Measurements from ENCODE around the gene WNT11. TPM values are rescaled to one million over a fixed set of nuclear protein-coding genes. Genes with fewer than 3 reads are reported as not detected.

WNT11 gene
- total RNA-seq, 1 experiment from 2014 or later, result 29.0 TPM

- H3K9me3 ChIP-seq, result no peaks in the 10 kb centered on the region
- no peak overlapping the region for H3K4me3 ChIP-seq (ENCODE audit: low read depth, low read length)
- no peak overlapping the region for H3K4me3 Mint-ChIP-seq (ENCODE audit: unreplicated experiment)
- no peaks in the 10 kb centered on the region for H3K27me3 Mint-ChIP-seq (ENCODE audit: insufficient read depth, unreplicated experiment)
- no peak for DNase-seq
- no peak for TF ChIP-seq CTCF (IDR thresholded peaks at IDR 0.05; ENCODE audit: insufficient read depth in 1 of 2, low read depth in 1 of 2, low read length in 1 of 2, severe bottlenecking in 1 of 2, unreplicated experiment in 1 of 2)
- CTCF ChIA-PET, result no interaction called here
- no peaks in the 10 kb centered on the region for H3K9me3 Mint-ChIP-seq (ENCODE audit: unreplicated experiment)
- no peak overlapping the region for H3K27ac Mint-ChIP-seq (ENCODE audit: unreplicated experiment)
- no peaks in the 10 kb centered on the region for H3K36me3 Mint-ChIP-seq (ENCODE audit: insufficient read depth, unreplicated experiment)
- H3K36me3 ChIP-seq (ENCODE audit: control insufficient read depth, insufficient read depth, low read length), result no peaks in the 10 kb centered on the region
- POLR2A ChIA-PET, result no interaction called here
- H3K4me1 ChIP-seq, result no peaks in the 10 kb centered on the region
- BruUV-seq (replicated peaks), result no TSS peak
- H3K4me1 Mint-ChIP-seq (ENCODE audit: low read depth, unreplicated experiment), result no peaks in the 10 kb centered on the region
- H3K27me3 ChIP-seq (replicated peaks; ENCODE audit: control insufficient read depth, insufficient read depth, low read length), result no peaks in the 10 kb centered on the region
- intact Hi-C loops (cut with micrococcal nuclease; ENCODE audit: unreplicated experiment), result no loop called here
These were observed 29.8 kb downstream of the WNT11 start for GRCh38 chr11:76176463-76176862.

GRCh38 chr11:76175783-76176182 lies 30.5 kb downstream of the WNT11 start:
- Mint-ChIP-seq H3K27me3 (ENCODE audit: insufficient read depth, unreplicated experiment) (no peaks in the 10 kb centered on the region), H3K9me3 (ENCODE audit: unreplicated experiment) (no peaks in the 10 kb centered on the region), H3K36me3 (ENCODE audit: insufficient read depth, unreplicated experiment) (no peaks in the 10 kb centered on the region), H3K27ac (ENCODE audit: unreplicated experiment) (no peak overlapping the region), H3K4me3 (ENCODE audit: unreplicated experiment) (no peak overlapping the region), H3K4me1 (ENCODE audit: low read depth, unreplicated experiment) (no peaks in the 10 kb centered on the region)
- BruUV-seq (replicated peaks), result no TSS peak
- Histone ChIP-seq H3K36me3 (ENCODE audit: control insufficient read depth, insufficient read depth, low read length) (no peaks in the 10 kb centered on the region), H3K9me3 (no peaks in the 10 kb centered on the region), H3K27me3 (replicated peaks; ENCODE audit: control insufficient read depth, insufficient read depth, low read length) (no peaks in the 10 kb centered on the region), H3K4me1 (no peaks in the 10 kb centered on the region), H3K4me3 (ENCODE audit: low read depth, low read length) (no peak overlapping the region)
- ChIA-PET POLR2A (no interaction called here), CTCF (no interaction called here)
- no peak for DNase-seq
- TF ChIP-seq CTCF (IDR thresholded peaks at IDR 0.05; ENCODE audit: insufficient read depth in 1 of 2, low read depth in 1 of 2, low read length in 1 of 2, severe bottlenecking in 1 of 2, unreplicated experiment in 1 of 2), result no peak
- intact Hi-C loops (cut with micrococcal nuclease; ENCODE audit: unreplicated experiment), result no loop called here

- Mint-ChIP-seq H3K36me3 (ENCODE audit: insufficient read depth, unreplicated experiment) (peaks cover 3% of the 10 kb centered on the region), H3K27ac (ENCODE audit: unreplicated experiment) (no peak overlapping the region), H3K4me1 (ENCODE audit: low read depth, unreplicated experiment) (no peaks in the 10 kb centered on the region), H3K27me3 (ENCODE audit: insufficient read depth, unreplicated experiment) (no peaks in the 10 kb centered on the region), H3K4me3 (ENCODE audit: unreplicated experiment) (no peak overlapping the region), H3K9me3 (ENCODE audit: unreplicated experiment) (no peaks in the 10 kb centered on the region)
- POLR2A ChIA-PET, result no interaction called here
- DNase-seq, result no peak
- Histone ChIP-seq H3K9me3 (no peaks in the 10 kb centered on the region), H3K4me1 (no peaks in the 10 kb centered on the region), H3K27me3 (replicated peaks; ENCODE audit: control insufficient read depth, insufficient read depth, low read length) (no peaks in the 10 kb centered on the region), H3K36me3 (ENCODE audit: control insufficient read depth, insufficient read depth, low read length) (no peaks in the 10 kb centered on the region), H3K4me3 (ENCODE audit: low read depth, low read length) (no peak overlapping the region)
- intact Hi-C loops (cut with micrococcal nuclease; ENCODE audit: unreplicated experiment), result no loop called here
- no TSS peak for BruUV-seq (replicated peaks)
- CTCF ChIA-PET, result no interaction called here
- TF ChIP-seq CTCF (IDR thresholded peaks at IDR 0.05; ENCODE audit: insufficient read depth in 1 of 2, low read depth in 1 of 2, low read length in 1 of 2, severe bottlenecking in 1 of 2, unreplicated experiment in 1 of 2), result no peak
These were observed 32.0 kb downstream of the WNT11 start for GRCh38 chr11:76174330-76174729.

Measured in Caco-2 (cell line).